A204.1 (cell line): ENCODE data around the gene ZKSCAN8.

Experiments used
- FAIRE-seq: peaks from 2 replicates; lab custom pipeline; 2012; peaks lifted over from hg19 to GRCh38; lab: Jason Lieb, UNC

Gene ZKSCAN8

DNA sequence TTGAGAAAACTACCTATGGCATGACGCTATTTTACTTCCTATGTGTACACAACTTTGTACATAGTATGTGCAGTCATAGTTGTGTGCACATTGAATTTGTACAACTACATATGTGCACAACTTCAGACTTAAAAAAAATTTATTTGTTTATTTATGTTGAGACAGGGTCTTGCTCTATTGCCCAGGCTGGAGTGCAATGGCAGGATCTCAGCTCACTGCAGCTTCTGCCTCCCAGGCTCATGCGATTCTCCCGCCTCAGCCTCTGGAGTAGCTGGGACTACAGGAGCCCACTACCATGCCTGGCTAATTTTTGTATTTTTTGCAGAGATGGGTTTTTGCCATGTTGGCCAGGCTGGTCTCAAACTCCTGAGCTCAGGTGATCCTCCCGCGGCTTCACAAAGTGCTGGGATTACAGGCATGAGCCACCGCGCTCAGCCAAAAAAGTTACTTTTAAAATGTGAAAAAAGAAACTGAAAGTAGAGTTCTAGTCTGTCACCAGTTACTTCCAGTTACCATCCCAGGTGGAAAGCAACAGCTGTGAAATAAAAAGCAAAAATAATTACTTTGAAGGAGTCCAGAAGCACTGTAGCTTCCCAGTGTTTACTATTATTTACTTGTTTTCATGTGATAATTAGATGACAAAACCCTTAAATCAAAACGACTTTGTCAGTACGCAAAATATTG lies 1.7 kb upstream of the ZKSCAN8 start:
- FAIRE-seq: no peak

GRCh38 chr6:28140616-28141015 lies 1.1 kb upstream of the ZKSCAN8 start:
- no peak for FAIRE-seq

DNA sequence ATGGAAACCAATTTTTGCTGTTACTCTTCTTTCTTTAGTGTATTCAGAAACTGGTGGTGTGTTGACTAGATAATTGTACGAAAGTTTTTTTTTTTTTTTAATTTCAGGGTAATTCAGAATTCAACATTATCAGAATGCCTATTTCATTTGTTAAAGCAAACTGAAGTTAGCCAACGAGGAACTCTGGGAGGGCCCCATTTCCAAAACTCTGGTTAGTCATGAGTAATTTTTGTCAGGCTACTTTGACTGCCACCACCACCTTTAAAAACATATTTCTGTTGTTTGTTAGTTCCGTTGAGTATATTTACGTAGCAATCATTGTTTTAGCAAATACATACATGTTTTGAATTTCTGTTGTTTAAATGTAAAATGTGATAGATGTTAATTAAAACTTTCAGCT lies 763 bp downstream of the ZKSCAN8 start:
- no peak for FAIRE-seq

- no peak for FAIRE-seq
Observed at GRCh38 chr6:28145231-28145630, 3.5 kb downstream of the ZKSCAN8 start.

DNA sequence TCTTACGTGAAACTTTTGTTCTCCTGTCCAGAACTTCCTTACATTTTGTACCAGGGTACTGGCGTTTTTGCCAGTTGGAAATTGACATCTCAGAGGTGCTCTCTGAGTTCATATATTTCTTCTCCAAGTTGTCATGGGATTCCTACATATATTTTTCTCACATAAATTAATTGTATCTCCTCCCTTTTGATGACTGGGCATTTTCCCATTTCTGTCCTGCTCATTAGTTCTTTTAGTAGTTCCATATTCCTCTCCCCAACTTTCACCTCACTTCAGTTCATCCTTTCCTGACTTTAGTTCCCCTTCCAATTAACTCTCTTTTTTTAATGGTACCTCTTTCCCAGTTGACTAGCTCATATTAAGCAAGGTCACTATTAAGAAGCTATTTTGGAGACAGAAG lies 10.8 kb downstream of the ZKSCAN8 start:
- no peak for FAIRE-seq

GRCh38 chr6:28153546-28153945 lies 11.9 kb downstream of the ZKSCAN8 start:
- FAIRE-seq: no peak

DNA sequence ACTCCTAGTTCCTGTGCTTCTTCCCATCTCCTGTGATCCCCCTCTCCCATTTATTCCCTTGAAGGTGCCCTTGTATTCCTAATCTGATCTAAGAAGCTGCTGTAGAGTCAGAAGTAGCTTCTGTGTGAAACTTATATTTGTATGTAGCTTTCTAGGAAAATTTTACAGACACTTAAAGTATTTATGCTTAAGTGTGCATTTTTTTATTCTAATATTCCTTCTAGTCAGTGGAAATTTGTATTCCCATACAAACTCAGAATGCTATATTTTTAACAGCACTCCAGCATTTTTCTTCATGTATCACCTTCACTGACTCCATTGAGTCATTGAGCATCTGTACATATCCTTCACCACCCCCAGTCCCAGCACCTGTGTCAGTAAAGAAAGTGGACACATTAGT lies 12.7 kb downstream of the ZKSCAN8 start:
- no peak for FAIRE-seq

- FAIRE-seq: no peak
Observed at GRCh38 chr6:28158318-28158717, 16.6 kb downstream of the ZKSCAN8 start.

- no peak for FAIRE-seq
Observed at GRCh38 chr6:28159029-28159607, 17.4 kb downstream of the ZKSCAN8 start.

DNA sequence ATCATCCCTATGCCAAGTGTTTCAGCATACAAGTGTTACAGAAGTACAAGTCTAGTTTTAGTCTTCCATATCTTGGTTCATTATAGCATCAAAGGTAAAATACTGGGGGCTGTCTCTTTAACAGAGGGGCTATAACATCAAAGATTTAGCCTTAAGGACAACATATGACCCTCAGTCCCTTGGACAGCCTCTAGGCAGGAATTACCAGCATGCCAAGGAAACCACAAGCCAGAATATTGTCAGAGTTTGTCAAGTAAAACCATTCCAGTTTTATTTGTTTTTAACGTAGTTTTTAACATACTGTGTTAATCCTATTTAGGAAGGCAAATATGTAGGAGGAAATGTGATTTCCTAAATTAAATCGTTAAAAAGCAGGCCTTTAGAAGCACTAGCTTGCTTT lies 18.6 kb downstream of the ZKSCAN8 start:
- no peak for FAIRE-seq

DNA sequence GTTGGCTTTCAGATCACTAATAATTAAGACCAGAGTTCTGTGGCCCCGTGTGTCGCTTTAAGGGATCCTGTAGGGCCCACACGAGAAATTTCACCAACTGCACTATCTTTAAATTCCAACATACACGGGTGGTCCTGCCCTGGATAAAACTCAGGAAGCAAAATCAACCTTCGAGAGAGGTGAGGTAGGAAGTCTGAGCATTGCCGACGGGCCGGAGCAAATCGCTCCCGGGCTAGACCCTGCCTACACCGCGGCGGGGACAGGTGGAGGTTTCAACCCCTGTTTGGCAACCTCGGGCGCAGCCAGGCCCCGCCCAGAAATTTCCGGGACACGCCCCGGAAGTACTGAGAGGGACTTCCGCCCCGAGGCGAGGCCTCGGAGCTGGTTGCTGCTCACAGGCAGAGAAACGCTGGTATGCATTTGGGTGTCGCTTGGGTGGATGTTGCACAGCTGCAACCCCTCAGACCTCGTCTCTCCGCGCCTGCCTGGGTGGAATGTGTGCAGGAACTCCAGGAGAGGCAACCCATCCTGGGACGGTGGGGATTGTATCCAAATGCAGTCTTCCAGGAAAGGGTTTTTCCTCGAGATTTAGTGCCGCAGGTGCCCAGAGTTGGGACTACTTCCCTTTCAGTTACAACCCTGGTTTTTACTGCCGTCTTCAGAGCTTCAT lies 19.9 kb downstream of the ZKSCAN8 start:
- no peak for FAIRE-seq

DNA sequence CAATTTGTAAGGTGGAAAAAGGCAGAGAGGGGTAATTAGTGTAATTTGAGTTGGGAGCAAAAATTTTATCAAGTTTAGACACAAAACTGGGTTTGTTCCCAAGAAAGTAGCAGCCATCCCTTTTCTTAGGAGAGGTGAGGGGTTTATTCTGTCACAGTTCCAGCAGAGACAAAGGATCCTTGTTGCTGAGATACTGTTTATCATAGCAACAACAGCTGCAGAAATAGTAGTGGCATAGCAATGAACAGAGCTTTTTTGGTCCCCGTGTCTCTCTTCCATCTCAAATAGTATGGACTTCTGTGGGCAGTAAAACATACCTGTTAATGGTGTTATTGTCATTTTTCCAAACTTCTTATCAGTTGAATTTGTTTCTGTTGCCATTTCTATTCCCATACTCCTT lies 23.9 kb downstream of the ZKSCAN8 start:
- FAIRE-seq: no peak

DNA sequence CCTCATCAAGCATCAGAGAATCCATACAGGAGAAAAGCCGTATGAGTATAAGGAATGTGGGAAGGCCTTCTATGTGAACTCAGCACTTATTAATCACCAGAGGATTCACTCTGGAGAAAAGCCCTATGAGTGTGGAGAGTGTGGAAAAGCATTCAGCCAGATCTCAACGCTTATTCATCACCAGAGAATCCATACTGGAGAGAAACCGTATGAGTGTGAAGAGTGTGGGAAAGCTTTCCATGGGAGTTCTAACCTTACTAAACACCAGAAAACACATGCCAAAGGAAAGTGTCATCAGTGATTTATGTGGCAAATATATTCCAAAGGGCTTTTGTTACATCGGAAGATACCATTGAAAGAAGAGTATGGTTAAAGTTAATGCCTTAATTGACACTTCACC lies 25.4 kb downstream of the ZKSCAN8 start:
- FAIRE-seq: no peak

DNA sequence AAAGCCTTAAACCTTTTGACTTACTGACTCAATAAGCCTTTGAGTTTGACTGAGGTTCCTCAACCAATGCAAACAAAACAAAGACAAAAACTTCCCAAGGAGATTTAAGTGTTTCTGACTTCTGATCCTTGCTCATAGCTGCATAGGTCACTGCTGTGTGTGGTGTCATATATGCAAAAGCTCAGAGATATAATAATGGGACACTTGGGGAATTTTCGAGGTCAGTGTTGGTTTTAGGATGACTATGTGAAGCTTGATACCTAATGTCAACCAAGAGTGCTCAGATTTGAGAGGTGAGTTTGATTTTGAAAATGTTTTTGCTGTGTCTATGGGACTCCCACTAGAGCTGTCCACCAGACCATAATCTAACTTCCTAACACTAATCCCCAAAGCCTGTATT lies 26.2 kb downstream of the ZKSCAN8 start:
- no peak for FAIRE-seq

DNA sequence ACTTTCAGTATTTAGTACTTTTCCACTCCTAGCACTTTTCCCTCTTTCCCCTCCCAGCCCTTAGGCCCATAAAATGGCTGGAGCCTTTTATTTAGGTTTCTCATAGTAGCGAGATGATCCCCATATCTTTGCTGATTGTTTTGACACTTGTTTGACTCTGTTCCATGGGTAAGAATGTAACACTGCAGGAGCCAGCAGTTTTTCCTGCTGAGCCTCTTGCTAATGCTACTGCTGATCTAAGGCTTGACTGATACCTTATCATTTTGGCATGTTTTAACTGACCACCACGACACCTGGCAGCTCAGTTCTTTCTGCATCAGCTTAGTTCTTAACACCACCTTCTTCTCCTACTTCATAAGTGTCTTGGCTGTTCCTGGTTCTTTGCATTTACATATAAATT lies 29.6 kb downstream of the ZKSCAN8 start:
- no peak for FAIRE-seq

DNA sequence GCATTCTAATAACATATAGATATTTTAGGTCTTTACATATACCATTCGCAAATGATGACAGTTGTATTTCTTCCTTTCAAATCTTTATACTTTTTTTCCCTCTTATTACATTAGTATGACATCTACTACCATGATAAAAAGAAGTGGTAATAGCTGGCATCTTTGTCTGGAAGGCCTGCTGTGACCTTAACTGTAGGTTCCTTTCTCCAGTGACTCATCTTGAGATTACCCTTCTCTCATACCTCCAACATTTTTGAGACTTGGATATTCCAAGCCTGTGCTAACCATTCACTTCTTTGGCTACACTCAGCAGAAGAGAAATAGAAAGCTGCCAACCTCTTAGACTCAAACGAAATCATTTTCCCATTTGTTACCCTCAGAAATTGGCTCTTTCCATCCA lies 30.3 kb downstream of the ZKSCAN8 start:
- no peak for FAIRE-seq

DNA sequence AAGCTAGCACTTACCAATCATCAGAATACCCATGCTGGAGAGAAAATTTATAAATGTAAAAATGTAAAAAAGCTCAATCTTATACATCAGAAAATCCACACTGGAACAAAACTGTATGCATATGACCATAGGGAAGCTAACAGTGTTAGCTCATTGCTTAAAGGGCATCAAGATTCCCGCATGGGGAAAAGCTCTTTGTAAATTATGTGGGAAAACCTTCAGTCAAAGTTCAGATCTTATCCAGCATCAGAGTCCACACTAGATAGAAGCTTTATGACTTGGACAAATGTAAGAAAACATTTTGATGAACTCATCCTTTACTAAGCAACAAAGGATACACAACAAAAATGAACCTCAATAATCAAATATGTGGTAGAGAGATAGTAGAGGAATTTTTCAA lies 34.7 kb downstream of the ZKSCAN8 start:
- no peak for FAIRE-seq

DNA sequence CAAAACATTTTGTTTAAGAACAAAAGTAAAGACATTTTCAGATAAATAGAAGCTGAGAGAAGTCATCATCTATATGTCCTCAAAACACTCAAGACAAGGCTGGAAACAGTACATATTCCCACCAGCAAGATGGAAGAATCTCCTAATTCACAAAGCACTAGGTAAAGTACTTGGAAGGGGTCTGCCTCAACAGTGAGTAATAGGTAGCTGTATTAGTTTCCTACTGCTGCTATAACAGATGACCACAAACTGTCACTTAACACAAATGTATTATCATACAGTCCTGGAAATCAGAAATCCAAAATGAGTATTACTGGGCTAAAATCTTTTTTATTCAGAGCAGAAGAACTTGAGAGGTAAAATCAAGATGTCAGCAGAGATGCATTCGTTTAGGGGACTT lies 40.6 kb downstream of the ZKSCAN8 start:
- no peak for FAIRE-seq

GRCh38 chr6:28188111-28188979 lies 46.7 kb downstream of the ZKSCAN8 start:
- FAIRE-seq: no peak

DNA sequence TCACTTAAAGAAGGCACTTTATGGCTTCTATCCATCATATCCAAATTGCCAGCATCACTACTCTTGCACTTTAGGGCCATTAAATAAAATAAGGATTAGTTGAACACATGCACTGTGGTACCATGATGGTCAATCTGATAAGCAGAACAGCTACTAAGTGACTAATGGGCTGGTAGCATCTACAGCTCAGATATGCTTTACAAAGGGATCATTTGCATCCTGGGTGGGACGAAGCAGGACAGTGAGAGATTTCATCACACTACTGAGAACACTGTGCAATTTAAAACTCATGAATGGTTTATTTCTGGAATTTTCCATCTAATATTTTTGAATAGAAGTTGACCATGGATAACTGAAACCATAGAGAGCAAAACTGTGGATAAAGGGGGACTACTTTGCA lies 58.3 kb downstream of the ZKSCAN8 start:
- FAIRE-seq: no peak

- no peak for FAIRE-seq
Observed at GRCh38 chr6:28203201-28203600, 61.5 kb downstream of the ZKSCAN8 start.

- no peak for FAIRE-seq
Observed at GRCh38 chr6:28205879-28206278, 64.2 kb downstream of the ZKSCAN8 start.

- FAIRE-seq: no peak
Observed at GRCh38 chr6:28206527-28206926, 64.8 kb downstream of the ZKSCAN8 start.
